Activated CD4-positive, alpha-beta T cell treated with anti-CD3 and anti-CD28 coated beads, Interleukin-2, Interleukin-6, amounts not matched to agents 100 ng/mL and 50 ng/mL, durations not matched to agents 16 hours and 8 hours (primary cell): ENCODE results near the gene RABL3.
"Not testable (repeated sequence)": the region's sequence is repeated elsewhere in the genome, so short reads cannot be mapped to it uniquely, and the experiment has no call there.

Experiments
- DNase-seq: peaks from one replicate; pipeline ENCODE4 v3.0.0-alpha.2; 2020

RABL3 gene

GRCh38 chr3:120681506-120682038 is 60.7 kb downstream of the RABL3 start:
- DNase-seq, result no peak

- no peak for DNase-seq
Observed at GRCh38 chr3:120681018-120681417, 61.3 kb downstream of the RABL3 start.

DNA sequence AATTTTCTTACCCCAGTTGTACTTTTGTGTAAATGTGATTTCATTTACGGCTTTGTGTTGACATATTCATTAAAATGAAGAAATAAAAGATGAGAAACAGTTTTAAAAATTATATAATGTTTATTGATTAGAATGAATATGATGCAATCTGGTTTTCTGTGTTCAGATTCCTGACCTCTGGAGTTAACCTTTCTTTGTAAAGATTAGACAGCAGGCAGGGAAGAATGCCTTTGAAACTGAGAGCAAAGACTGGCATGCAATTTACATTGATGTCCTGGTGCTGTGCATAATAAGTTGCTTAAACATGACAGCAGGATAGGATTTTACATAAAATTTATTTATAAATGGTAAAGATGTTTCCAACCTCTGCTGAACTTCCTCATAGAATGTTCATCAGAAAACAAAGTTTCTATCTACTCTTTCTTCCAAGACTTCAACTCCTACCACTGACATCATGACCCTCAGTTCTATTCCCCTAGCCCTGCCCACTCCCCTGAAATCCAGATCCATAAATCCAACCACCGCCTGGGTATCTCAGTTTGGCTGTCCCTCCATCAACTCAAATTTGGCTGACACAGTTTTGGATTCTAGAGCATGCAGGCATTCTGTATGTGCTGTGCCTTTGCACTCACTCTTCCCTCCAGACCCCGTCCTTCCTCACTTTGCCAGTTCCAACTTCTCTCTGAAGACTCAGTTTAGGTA is 62.0 kb downstream of the RABL3 start:
- no peak for DNase-seq

DNA sequence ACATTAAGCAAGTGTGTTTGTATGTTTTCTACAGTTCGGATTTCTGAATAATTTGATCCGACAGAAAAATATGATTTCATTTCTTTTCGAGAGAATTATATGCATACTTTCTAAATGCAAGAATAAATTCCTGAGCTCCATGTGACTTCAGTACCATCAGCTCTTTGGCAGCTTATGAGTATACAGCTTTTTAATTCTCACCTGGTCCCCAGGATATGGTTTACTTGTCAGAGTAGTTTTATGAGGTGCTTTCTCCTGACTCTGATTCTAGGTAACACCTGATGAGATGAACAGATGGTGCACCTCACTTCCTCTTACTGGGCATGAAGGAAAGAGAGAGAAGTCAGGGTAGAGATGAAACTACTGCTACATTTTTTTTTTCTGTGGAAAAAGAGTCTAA is 63.3 kb downstream of the RABL3 start:
- no peak for DNase-seq

DNA sequence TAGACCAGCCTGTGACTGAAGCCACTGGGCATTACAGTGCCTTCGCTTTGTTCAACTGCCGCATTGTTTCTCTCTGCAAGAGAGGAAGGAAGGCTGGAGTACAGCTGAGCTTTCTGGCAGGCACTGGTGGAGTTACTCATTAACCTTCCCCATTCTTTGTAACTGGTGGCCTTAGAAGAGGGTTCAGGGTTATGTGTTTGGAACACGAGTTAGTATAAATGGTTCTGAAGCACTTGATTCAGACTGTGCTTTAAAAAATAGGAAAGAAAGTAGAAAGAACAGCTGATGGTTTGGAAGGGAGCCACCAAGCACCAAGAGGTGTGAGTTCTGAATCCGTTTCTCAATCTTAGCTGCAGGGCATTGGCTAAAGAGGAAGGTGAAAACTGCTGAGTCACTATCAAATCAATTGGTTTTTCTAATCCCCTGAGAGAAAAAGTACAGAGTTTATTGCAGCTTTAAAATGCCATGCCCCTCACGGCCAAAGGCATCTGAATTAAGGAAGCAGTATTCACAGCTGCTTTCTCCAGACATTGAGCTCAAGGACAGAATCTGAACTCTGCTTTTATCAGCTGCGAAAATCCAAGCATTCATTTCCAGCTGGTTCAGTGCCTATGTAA is 63.9 kb downstream of the RABL3 start:
- peak; percentile 8 for DNase-seq

DNA sequence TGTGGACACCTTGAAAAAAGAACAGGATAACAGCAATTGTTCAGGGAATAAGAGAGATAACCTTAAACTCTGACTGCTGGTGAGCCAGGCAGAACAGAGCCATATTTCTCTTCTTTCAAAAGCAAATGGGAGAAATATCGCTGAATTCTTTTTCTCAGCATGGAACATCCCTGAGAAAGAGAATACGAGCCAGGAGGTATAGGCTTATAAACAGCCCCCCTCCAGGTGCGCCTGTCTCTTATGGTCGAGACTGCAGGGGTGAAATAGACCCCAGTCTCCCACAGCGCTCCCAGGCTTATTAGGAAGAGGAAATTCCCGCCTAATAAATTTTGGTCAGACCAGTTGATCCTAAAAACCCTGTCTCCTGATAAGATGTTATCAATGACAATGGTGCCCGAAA is 65.1 kb downstream of the RABL3 start:
- DNase-seq, result not testable (repeated sequence)

DNA sequence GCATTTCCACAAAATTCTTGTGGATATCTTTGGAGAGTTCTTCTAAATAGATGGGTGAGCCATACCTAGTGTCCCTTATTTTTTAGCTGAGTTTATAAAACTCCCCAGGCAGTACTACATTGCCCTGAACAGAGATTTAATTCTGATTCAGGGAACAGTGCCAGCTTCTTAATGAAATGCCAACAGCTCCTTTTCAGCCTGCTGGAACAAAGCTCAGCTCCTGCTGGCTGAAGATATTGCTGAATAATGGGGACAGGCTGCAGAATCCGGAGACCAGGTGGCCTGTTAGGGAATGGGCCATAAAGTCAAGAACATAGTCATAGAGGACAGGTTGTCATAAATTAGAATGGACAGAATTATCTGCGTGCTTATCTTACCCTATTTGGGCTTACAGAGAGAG is 69.2 kb downstream of the RABL3 start:
- DNase-seq, result no peak

DNA sequence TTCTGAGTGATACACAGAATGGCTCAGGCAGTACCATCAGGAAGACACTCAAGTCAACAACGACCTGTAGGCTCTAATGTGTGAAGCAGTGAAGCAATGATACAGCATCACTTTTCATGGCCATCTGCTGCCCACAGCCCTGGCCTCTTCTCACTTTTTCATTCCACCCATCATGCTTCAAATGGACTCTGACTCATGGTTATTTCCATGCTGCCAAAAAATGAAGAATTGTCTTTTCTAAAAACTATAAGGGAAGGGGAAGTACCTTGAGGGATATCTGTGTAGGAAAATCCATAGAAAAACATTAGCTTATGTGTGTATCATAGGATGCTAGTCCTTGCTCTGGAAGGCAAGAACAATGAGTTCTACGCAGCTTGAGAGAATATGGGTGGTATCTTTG is 71.7 kb downstream of the RABL3 start:
- no peak for DNase-seq

DNA sequence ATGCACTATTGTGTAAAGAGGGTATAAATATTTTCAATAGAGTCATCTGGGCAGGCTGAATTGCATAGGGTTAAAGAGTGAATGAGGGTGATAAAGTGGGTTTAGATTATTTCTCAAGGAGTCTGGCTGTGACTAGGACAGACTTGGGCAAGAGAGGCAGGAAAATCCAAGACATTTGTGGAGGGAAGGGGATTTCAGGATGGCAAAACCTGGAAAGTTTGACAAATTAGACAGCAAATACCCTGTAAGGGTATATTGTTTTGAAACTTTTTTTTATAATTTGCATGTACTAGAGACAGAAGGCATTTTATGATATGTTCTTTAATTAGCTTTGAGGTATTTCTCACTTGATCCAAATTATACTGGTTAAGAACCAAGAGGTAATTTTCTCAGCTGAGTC is 77.4 kb downstream of the RABL3 start:
- DNase-seq, result no peak

- no peak for DNase-seq
Observed at GRCh38 chr3:120661945-120662344, 80.4 kb downstream of the RABL3 start.

DNA sequence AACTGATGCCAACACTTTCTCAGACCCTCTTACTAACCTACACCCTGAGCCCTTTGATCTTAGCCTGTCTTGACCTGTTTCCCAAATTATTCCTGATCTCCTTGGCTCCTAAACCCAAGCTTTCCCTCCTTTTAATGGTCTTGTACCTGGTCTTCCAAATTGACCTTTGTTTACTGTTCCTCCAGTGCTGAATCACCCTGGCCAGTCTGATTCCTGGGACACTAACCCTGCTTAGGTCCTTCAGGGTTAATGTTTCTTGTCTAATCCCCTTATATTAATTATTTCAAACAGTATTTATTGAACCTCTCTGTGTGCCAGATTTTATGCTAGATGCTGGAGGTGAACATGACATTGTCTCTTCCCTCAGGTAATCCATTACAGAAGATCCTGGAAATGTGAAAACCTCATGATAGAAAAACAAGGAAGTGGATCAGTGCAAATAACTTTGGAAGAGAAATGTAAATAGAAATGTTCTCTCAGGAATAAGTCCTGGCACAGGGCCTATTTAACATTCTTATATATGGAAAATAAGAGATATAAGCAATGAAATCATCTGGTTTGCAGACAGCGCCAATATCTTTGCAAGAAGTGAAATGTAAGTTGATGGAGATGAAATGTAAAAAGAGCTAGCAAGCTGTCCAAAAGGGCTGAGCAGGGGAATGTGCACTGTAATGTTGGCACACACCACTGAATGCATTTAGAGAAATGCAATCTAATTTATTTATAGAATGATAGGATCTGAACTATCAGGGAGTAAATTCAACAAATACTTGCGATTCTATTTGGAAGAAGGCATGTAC is 81.0 kb downstream of the RABL3 start:
- DNase-seq, result no peak

- no peak for DNase-seq
Observed at GRCh38 chr3:120659834-120660233, 82.5 kb downstream of the RABL3 start.

DNA sequence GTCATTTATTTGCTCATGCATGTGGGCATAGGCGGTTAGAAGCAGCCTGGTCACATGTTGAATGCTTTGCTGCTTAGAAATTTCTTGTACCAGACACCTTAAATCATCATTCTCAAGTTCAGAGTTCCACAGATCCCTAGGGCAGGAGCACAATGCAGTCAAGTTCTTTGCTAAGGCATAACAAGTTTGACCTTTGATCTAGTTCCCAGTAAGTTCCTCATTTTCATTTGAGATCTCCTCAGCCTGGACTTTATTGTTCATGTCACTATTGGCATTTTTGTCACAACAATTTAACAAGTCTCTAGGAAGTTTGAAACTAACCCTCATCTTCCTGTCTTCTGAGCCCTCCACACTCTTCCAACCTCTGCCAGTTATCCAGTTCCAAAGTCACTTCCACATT is 83.0 kb downstream of the RABL3 start:
- DNase-seq, result no peak

DNA sequence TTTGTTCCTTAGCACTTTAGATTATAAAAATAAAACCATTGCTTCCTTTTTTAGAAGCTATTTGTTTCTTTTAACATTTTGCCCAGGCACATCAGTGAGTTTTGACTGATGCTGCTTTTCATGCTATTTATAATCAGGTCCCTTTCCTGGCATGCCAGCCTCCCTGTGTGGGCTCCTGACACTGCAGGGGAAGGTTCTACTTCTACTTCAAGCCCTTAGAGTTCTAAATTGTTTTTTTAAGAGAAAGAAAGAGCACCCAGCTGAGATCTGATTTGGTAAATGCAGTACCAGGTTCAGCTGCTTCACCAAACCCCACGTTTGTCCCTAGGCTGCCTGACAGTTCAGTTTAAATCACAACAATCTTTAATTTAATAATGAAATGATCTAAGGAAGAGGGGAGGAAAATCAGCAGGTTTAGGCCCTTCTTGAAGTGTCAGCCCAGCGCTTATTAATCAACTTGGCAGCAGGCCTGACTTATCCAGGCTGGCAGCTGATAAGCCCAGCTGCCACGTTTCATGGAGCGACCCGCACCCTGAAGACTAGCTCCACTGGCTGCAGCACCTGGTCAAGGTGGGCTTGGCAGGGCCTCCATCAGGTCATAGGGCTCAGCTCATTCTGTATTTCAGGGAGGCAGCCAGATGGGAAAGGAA is 89.3 kb downstream of the RABL3 start:
- no peak for DNase-seq

DNA sequence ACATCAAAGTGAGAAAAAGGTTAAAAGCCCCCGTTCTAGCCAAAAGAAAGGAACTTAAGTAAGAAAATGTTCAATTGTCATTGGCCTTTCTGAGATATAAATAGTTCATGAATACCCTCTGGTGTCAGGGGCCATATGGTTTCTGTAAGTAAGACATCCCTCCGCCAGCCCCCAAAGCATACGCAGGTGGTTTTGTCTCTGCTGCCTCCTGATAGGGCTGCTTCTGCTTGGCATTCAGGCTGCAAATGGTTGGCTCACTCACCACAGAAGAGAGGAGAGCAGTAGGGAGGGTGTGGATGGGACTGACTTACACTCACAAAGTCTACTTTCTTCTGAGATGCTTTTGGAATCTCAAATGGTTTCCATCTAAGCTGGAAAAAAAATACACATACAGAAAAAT is 90.0 kb downstream of the RABL3 start:
- DNase-seq, result no peak

DNA sequence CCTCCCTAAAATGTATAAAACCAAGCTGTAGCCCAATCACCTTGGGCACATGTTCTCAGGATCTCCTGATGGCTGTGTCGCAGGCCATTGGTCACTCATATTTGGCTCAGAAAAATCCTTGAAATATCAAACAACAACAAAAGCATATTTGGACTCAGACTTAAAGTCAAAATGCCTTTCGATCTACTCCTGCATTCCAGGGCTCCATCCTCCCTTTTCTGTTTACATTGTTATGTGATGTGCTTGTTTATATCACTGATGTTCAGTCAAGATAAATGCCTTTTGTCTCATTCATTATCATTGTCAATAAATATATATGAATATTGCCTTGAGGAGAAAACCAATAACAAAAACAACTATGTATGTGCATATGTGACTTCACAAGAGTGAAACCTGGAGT is 92.0 kb downstream of the RABL3 start:
- DNase-seq, result no peak

GRCh38 chr3:120649830-120650233 is 92.5 kb downstream of the RABL3 start:
- DNase-seq, result no peak

GRCh38 chr3:120648290-120648689 is 94.0 kb downstream of the RABL3 start:
- no peak for DNase-seq

DNA sequence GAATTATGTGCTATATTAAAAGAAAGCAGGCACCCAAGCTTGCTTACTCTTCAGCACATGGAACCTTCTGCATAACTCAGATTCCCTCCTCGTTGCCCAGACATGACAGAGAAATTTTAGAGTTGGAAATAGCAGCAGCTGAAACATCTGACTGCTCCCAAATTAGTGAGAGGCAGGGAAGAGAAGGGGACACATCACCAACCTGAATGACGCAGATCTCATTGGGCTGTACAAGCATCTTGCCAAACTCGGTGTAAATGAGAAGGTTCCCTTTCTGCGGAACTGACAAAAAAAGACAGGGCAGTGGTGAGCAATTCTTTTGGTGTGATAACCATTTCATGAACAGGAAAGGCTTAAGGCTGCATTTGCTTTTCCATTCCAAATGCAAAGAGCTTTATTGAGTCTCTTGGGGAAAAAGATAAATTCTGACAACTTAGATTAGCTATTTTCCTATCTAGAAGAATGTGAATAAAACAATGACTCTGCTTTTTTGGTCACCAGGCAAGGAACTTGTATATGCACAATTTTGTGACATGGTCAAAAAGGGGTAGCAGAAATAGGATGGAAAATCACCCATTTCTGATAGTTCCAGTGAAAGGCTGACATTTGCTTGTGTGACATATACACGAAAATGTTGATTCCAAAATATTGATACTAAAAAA is 95.4 kb downstream of the RABL3 start:
- DNase-seq, result no peak

DNA sequence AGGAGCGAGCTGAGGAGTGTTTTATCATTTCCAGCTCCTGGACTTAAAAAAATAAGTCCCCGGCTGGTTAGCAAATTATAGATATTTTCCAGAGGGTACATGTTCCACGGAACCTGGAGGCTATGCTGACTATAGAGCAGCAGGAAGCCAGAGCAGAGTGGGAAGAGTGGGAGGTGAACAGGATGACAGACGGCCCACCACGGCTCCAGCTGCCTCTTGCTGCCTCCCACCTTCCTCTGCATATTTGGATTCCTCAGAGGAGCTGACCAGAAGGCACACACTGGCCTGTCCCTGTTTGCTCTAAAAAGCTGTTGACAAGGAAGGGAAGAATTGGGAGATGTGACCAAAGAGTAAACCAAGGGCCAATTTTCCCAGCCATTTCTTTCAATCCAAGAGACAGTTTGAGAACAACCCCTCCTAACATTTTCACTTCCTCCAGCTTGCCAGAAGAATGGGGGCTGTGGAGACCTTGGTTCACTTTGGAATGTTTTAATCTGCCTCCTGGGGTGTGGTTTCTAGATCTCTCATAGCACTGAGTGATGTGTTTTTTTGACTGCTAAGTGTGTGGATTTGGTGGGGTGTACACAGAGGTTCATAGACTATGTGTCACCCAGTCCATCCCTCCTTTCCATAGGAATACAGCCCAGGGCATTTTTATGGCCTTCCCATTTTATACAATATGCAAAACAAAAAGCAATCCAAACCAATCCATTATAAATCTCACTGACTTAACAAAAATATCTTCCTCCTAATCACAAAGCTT is 97.1 kb downstream of the RABL3 start:
- no peak for DNase-seq

DNA sequence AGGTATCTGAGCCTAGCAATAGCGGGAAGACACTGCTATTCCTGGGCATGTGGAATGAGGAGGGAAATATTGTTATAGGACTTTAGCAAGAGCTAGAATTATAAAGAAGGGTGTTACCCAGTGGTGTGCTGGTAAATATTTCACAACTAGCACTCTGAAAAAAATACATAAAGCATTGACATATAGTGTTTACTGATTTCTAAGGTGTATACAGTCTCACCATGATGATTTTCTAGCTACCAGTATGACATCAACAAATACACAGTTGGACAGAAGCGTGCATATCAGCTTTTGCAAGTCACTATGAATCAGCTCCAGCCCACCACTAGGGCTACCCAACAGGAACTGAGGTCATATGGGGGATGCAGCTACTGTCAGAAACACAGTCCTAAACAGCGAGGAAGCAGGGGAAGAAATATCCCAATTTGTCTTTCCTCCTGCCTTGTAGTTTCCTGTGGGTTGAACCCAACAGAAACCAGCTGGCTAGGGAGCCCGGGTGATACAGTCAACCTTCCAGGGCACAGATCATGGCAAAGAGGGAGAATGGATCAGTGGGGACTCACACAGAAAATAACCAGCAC is 99.9 kb downstream of the RABL3 start:
- peak; percentile 9 for DNase-seq
